Loucy (cell line): Measurements from ENCODE around the gene KDM6B.

ENCODE experiments used
- H2AFZ ChIP-seq: fragments of 200-600 bp; sonication (generic); 2 replicates; pipeline ENCODE4 v1.6.0; 2016; ENCODE audit warnings: antibody characterized with exemption, mild to moderate bottlenecking, low read length, moderate library complexity
- H3F3A ChIP-seq: fragments of 200-600 bp; 2 replicates; pipeline ENCODE4 v1.6.0; 2016; ENCODE audit warnings: antibody characterized with exemption, low read depth, mild to moderate bottlenecking
- H3K27me3 ChIP-seq: fragments of 200-600 bp; sonication (generic); 2 replicates; pipeline ENCODE4 v1.6.1; 2014; ENCODE audit warnings: low read length, mild to moderate bottlenecking; ENCODE audit not compliant: insufficient read depth, poor library complexity, severe bottlenecking
- H3K36me3 ChIP-seq: fragments of 200-600 bp; sonication (generic); 2 replicates; pipeline ENCODE4 v1.6.1; 2016; ENCODE audit warnings: low read length; ENCODE audit not compliant: insufficient read depth
- H3K4me1 ChIP-seq: fragments of 200-600 bp; sonication (generic); 2 replicates; pipeline ENCODE4 v1.5.1; 2014; ENCODE audit warnings: low read length, mild to moderate bottlenecking; ENCODE audit not compliant: insufficient read depth, poor library complexity, severe bottlenecking
- H3K4me2 ChIP-seq: fragments of 200-600 bp; sonication (generic); 2 replicates; pipeline ENCODE4 v1.6.0; 2014; ENCODE audit warnings: antibody characterized with exemption, low read length, low read depth, mild to moderate bottlenecking; ENCODE audit not compliant: poor library complexity, severe bottlenecking
- H3K4me3 ChIP-seq: fragments of 200-600 bp; sonication (generic); 2 replicates; pipeline ENCODE4 v1.5.1; 2014; ENCODE audit warnings: low read length, mild to moderate bottlenecking, mixed read lengths; ENCODE audit not compliant: poor library complexity, severe bottlenecking
- H3K79me2 ChIP-seq: fragments of 200-600 bp; sonication (generic); 2 replicates; pipeline ENCODE4 v1.6.1; 2014; ENCODE audit warnings: low read length; ENCODE audit not compliant: insufficient read depth
- H3K9ac ChIP-seq: fragments of 200-600 bp; sonication (generic); 2 replicates; pipeline ENCODE4 v1.6.0; 2014; ENCODE audit warnings: mild to moderate bottlenecking, low read depth, low read length, moderate library complexity; ENCODE audit not compliant: poor library complexity, severe bottlenecking
- H3K9me2 ChIP-seq: fragments of 200-600 bp; sonication (generic); replicated peaks from 2 replicates; pipeline ENCODE4 v1.6.1; 2016; ENCODE audit warnings: low read depth, low read length, mixed read lengths
- H3K9me3 ChIP-seq: fragments of 200-600 bp; sonication (generic); 2 replicates; pipeline ENCODE4 v1.6.1; 2014; ENCODE audit warnings: mild to moderate bottlenecking, antibody characterized with exemption, low read length, low read depth; ENCODE audit not compliant: insufficient read depth
- H4K20me1 ChIP-seq: fragments of 200-600 bp; sonication (generic); 2 replicates; pipeline ENCODE4 v1.6.0; 2014; ENCODE audit warnings: antibody characterized with exemption, low read length, mild to moderate bottlenecking; ENCODE audit not compliant: insufficient read depth, poor library complexity, severe bottlenecking
- EZH2phosphoT487 ChIP-seq: fragments of 200-600 bp; IDR thresholded peaks from 2 replicates; pipeline ENCODE4 v1.6.1; 2018; ENCODE audit warnings: antibody characterized with exemption, mild to moderate bottlenecking, moderate library complexity, borderline replicate concordance
- TF ChIP-seq, protein P1 (sequence below): fragments of 200-600 bp; sonication (generic); conservative IDR thresholded peaks from 2 replicates; pipeline ENCODE4 v1.5.1; 2014; ENCODE audit warnings: mild to moderate bottlenecking, antibody characterized with exemption, low read length

KDM6B gene

DNA sequence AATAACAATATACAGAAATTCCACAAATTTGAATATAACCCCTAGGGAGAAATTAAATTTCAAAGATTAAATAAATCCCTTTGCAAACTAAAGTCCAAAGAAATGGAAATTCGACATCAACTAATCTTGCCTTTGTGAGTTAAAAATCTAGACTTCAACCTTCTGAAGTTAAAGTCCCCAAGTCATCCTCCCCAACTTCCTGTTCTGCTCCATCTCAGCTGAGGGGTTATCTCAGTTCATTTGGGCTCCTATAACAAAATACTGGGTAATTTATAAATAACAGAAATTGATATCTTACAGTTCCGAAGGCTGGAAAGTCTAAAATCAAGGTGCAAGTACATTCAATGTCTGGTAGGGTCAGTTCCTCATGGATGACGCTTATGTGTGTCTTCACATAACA lies 22.8 kb upstream of the KDM6B start:
- H3K36me3 ChIP-seq = no peaks in the 10 kb centered on the region
- H3K9ac ChIP-seq = no peak overlapping the region
- no peak overlapping the region for H3K4me2 ChIP-seq
- H3K79me2 ChIP-seq = no peaks in the 10 kb centered on the region
- H3K9me3 ChIP-seq = no peaks in the 10 kb centered on the region
- H3F3A ChIP-seq = no peaks in the 10 kb centered on the region
- peaks cover 5% of the 10 kb centered on the region for H3K4me1 ChIP-seq
- no peaks in the 10 kb centered on the region for H3K9me2 ChIP-seq
- no peak overlapping the region for H2AFZ ChIP-seq
- no peak overlapping the region for H3K4me3 ChIP-seq
- no peaks in the 10 kb centered on the region for H4K20me1 ChIP-seq
- no peaks in the 10 kb centered on the region for H3K27me3 ChIP-seq
- TF ChIP-seq EZH2phosphoT487 = no peak
- TF ChIP-seq, protein P1, sequence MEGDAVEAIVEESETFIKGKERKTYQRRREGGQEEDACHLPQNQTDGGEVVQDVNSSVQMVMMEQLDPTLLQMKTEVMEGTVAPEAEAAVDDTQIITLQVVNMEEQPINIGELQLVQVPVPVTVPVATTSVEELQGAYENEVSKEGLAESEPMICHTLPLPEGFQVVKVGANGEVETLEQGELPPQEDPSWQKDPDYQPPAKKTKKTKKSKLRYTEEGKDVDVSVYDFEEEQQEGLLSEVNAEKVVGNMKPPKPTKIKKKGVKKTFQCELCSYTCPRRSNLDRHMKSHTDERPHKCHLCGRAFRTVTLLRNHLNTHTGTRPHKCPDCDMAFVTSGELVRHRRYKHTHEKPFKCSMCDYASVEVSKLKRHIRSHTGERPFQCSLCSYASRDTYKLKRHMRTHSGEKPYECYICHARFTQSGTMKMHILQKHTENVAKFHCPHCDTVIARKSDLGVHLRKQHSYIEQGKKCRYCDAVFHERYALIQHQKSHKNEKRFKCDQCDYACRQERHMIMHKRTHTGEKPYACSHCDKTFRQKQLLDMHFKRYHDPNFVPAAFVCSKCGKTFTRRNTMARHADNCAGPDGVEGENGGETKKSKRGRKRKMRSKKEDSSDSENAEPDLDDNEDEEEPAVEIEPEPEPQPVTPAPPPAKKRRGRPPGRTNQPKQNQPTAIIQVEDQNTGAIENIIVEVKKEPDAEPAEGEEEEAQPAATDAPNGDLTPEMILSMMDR = no peak

GRCh38 chr17:7814969-7815368 lies 19.0 kb upstream of the KDM6B start:
- Histone ChIP-seq H3F3A (no peaks in the 10 kb centered on the region), H3K9me2 (no peaks in the 10 kb centered on the region), H3K4me1 (peaks cover 5% of the 10 kb centered on the region), H3K9me3 (no peaks in the 10 kb centered on the region), H3K27me3 (no peaks in the 10 kb centered on the region), H4K20me1 (no peaks in the 10 kb centered on the region), H3K79me2 (no peaks in the 10 kb centered on the region), H3K9ac (no peak overlapping the region), H3K4me3 (no peak overlapping the region), H3K36me3 (no peaks in the 10 kb centered on the region), H3K4me2 (no peak overlapping the region), H2AFZ (no peak overlapping the region)
- TF ChIP-seq, protein P1 = no peak
- no peak for TF ChIP-seq EZH2phosphoT487

GRCh38 chr17:7816926-7817642 lies 16.9 kb upstream of the KDM6B start:
- H3K9ac ChIP-seq = no peak overlapping the region
- H3K79me2 ChIP-seq = no peaks in the 10 kb centered on the region
- no peak for TF ChIP-seq EZH2phosphoT487
- TF ChIP-seq, protein P1 = no peak
- H3K36me3 ChIP-seq = no peaks in the 10 kb centered on the region
- no peak overlapping the region for H2AFZ ChIP-seq
- no peaks in the 10 kb centered on the region for H3K9me2 ChIP-seq
- H3K9me3 ChIP-seq = no peaks in the 10 kb centered on the region
- no peak overlapping the region for H3K4me2 ChIP-seq
- no peak overlapping the region for H3K4me3 ChIP-seq
- no peaks in the 10 kb centered on the region for H4K20me1 ChIP-seq
- H3K27me3 ChIP-seq = no peaks in the 10 kb centered on the region
- no peaks in the 10 kb centered on the region for H3K4me1 ChIP-seq
- no peaks in the 10 kb centered on the region for H3F3A ChIP-seq
